Activated CD4-positive, alpha-beta T cell treated with anti-CD3 and anti-CD28 coated beads, Interleukin-2, amount 10 ng/mL, durations not matched to agents 7 days and 5 days (primary cell): ENCODE measurements around the gene TP53BP1. TPM values are rescaled to one million over a fixed set of nuclear protein-coding genes. Genes with fewer than 3 reads are reported as not detected.
A peak's percentile ranks its signal among the peaks of the same experiment; 100 is the strongest.
"Not testable (repeated sequence)": the region's sequence is repeated elsewhere in the genome, so short reads cannot be mapped to it uniquely, and the experiment has no call there.

Source experiments
- CTCF ChIA-PET: fragments of 350-600 bp; sonication (Branson Sonifier 250); formaldehyde crosslinking; loops from one replicate; lab custom pipeline; 2021; ENCODE audit warnings: antibody characterized with exemption; lab: Charles Lee
- POLR2A ChIA-PET: fragments of 350-600 bp; sonication (Branson Sonifier 250); formaldehyde crosslinking; loops from one replicate; lab custom pipeline; 2021; ENCODE audit warnings: antibody characterized with exemption; lab: Charles Lee
- DNase-seq: peaks from one replicate; pipeline ENCODE4 v3.0.0-alpha.2; 2020
- H3K27ac Mint-ChIP-seq: one replicate; pipeline ENCODE4 v1.8.0; 2021; ENCODE audit warnings: mild to moderate bottlenecking, moderate library complexity, mixed read lengths
- H3K27me3 Mint-ChIP-seq: one replicate; pipeline ENCODE4 v1.8.0; 2021; ENCODE audit warnings: mixed read lengths
- H3K36me3 Mint-ChIP-seq: one replicate; pipeline ENCODE4 v1.8.0; 2021; ENCODE audit warnings: low read depth, mixed read lengths
- H3K4me1 Mint-ChIP-seq: one replicate; pipeline ENCODE4 v1.8.0; 2021; ENCODE audit warnings: mixed read lengths
- H3K4me3 Mint-ChIP-seq: one replicate; pipeline ENCODE4 v1.8.0; 2021; ENCODE audit warnings: mild to moderate bottlenecking, moderate library complexity, mixed read lengths
- H3K9me3 Mint-ChIP-seq: one replicate; pipeline ENCODE4 v1.8.0; 2021; ENCODE audit warnings: mixed read lengths
- total RNA-seq, 2 experiments: library from RNA; stranded (reverse); gene quantifications; one replicate each; pipeline ENCODE4 v1.2.3, GENCODE V29; 2021

TP53BP1 gene, protein sequence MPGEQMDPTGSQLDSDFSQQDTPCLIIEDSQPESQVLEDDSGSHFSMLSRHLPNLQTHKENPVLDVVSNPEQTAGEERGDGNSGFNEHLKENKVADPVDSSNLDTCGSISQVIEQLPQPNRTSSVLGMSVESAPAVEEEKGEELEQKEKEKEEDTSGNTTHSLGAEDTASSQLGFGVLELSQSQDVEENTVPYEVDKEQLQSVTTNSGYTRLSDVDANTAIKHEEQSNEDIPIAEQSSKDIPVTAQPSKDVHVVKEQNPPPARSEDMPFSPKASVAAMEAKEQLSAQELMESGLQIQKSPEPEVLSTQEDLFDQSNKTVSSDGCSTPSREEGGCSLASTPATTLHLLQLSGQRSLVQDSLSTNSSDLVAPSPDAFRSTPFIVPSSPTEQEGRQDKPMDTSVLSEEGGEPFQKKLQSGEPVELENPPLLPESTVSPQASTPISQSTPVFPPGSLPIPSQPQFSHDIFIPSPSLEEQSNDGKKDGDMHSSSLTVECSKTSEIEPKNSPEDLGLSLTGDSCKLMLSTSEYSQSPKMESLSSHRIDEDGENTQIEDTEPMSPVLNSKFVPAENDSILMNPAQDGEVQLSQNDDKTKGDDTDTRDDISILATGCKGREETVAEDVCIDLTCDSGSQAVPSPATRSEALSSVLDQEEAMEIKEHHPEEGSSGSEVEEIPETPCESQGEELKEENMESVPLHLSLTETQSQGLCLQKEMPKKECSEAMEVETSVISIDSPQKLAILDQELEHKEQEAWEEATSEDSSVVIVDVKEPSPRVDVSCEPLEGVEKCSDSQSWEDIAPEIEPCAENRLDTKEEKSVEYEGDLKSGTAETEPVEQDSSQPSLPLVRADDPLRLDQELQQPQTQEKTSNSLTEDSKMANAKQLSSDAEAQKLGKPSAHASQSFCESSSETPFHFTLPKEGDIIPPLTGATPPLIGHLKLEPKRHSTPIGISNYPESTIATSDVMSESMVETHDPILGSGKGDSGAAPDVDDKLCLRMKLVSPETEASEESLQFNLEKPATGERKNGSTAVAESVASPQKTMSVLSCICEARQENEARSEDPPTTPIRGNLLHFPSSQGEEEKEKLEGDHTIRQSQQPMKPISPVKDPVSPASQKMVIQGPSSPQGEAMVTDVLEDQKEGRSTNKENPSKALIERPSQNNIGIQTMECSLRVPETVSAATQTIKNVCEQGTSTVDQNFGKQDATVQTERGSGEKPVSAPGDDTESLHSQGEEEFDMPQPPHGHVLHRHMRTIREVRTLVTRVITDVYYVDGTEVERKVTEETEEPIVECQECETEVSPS (N-terminal part only)
- 10 to 100 TPM; 22.9 to 27.9 TPM for total RNA-seq

- Mint-ChIP-seq H3K27me3 (no peaks in the 10 kb centered on the region), H3K4me1 (peaks cover 32% of the 10 kb centered on the region), H3K9me3 (no peaks in the 10 kb centered on the region), H3K36me3 (peaks cover 12% of the 10 kb centered on the region), H3K4me3 (peak within 1 kb of the TSS; percentile 89), H3K27ac (peak within 1 kb of the TSS; percentile 89)
- ChIA-PET POLR2A (interaction anchor here (0.7 kb wide), 1 partner anchor 1375 kb away, joined by 5 read pairs; no protein-coding TSS in a partner anchor), CTCF (interaction anchor here (0.6 to 1.5 kb wide), 10 partner anchors 9 to 74 kb away, joined by 3 to 11 read pairs (median 4); partner anchors contain the start of gene MAP1A)
- DNase-seq, result peak; percentile 97
These were observed at the start of gene TP53BP1 for GRCh38 chr15:43492673-43493601. TP53BP1 (minus strand) TSS chr15:43493156; CDS start chr15:43493043, 113 bp downstream.

- no peaks in the 10 kb centered on the region for H3K36me3 Mint-ChIP-seq
- no peak overlapping the region for H3K4me3 Mint-ChIP-seq
- no peaks in the 10 kb centered on the region for H3K9me3 Mint-ChIP-seq
- H3K27me3 Mint-ChIP-seq, result no peaks in the 10 kb centered on the region
- H3K4me1 Mint-ChIP-seq, result peaks cover 6% of the 10 kb centered on the region
- ChIA-PET POLR2A (interaction anchor here (0.6 kb wide), 1 partner anchor 89 kb away, joined by 3 read pairs; no protein-coding TSS in a partner anchor), CTCF (no interaction called here)
- DNase-seq, result no peak
- H3K27ac Mint-ChIP-seq, result no peak overlapping the region
These were observed 48.8 kb upstream of the TP53BP1 start for GRCh38 chr15:43541785-43542184.

DNA sequence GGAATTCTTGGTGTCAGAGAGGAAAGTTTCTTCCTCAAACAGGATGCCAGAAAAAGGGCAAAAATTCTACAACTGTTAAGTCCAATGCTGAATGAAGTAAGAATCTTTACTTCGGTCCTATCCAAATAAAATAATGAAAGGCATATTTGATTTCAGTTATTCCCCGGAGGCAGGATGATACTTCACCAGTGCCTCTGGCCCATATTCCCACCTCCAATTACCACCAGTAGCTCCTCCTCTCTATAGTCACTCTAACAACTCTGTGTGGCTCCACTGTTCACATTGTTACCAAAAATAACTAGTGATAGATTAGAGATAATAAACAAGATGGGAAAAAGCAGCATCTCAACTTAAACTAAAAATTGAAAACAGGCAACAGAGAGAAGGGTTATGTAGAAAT, 45.1 kb upstream of the TP53BP1 start:
- POLR2A ChIA-PET, result no interaction called here
- DNase-seq, result no peak
- CTCF ChIA-PET, result no interaction called here
- no peak overlapping the region for H3K27ac Mint-ChIP-seq
- peaks cover 6% of the 10 kb centered on the region for H3K4me1 Mint-ChIP-seq
- H3K9me3 Mint-ChIP-seq, result no peaks in the 10 kb centered on the region
- no peaks in the 10 kb centered on the region for H3K27me3 Mint-ChIP-seq
- no peak overlapping the region for H3K4me3 Mint-ChIP-seq
- H3K36me3 Mint-ChIP-seq, result no peaks in the 10 kb centered on the region

GRCh38 chr15:43534897-43535296, 41.9 kb upstream of the TP53BP1 start:
- Mint-ChIP-seq H3K4me1 (no peaks in the 10 kb centered on the region), H3K27me3 (no peaks in the 10 kb centered on the region), H3K9me3 (no peaks in the 10 kb centered on the region), H3K4me3 (no peak overlapping the region), H3K36me3 (no peaks in the 10 kb centered on the region), H3K27ac (no peak overlapping the region)
- CTCF ChIA-PET, result interaction anchor here (0.6 to 1.2 kb wide), 2 partner anchors 23 to 610 kb away, joined by 3 to 4 read pairs; no protein-coding TSS in a partner anchor
- no peak for DNase-seq
- POLR2A ChIA-PET, result no interaction called here

- DNase-seq, H3K27ac Mint-ChIP-seq, H3K27me3 Mint-ChIP-seq, H3K36me3 Mint-ChIP-seq, H3K4me3 Mint-ChIP-seq, H3K4me1 Mint-ChIP-seq, H3K9me3 Mint-ChIP-seq: not testable (repeated sequence)
- ChIA-PET POLR2A (interaction anchor here (0.6 kb wide), 1 partner anchor 14 kb away, joined by 3 read pairs; no protein-coding TSS in a partner anchor), CTCF (interaction anchor here (0.7 kb wide), 1 partner anchor 435 kb away, joined by 4 read pairs; no protein-coding TSS in a partner anchor)
These were observed 39.9 kb upstream of the TP53BP1 start for GRCh38 chr15:43532826-43533225.

GRCh38 chr15:43531018-43531670, 38.2 kb upstream of the TP53BP1 start:
- no peak overlapping the region for H3K27ac Mint-ChIP-seq
- ChIA-PET POLR2A (no interaction called here), CTCF (interaction anchor here (0.8 to 1.1 kb wide), 3 partner anchors 16 to 18 kb away, joined by 3 to 4 read pairs (median 3); no protein-coding TSS in a partner anchor)
- H3K4me3 Mint-ChIP-seq, result no peak overlapping the region
- peaks cover 3% of the 10 kb centered on the region for H3K4me1 Mint-ChIP-seq
- no peak for DNase-seq
- H3K9me3 Mint-ChIP-seq, result no peaks in the 10 kb centered on the region
- H3K36me3 Mint-ChIP-seq, result no peaks in the 10 kb centered on the region
- H3K27me3 Mint-ChIP-seq, result no peaks in the 10 kb centered on the region

DNA sequence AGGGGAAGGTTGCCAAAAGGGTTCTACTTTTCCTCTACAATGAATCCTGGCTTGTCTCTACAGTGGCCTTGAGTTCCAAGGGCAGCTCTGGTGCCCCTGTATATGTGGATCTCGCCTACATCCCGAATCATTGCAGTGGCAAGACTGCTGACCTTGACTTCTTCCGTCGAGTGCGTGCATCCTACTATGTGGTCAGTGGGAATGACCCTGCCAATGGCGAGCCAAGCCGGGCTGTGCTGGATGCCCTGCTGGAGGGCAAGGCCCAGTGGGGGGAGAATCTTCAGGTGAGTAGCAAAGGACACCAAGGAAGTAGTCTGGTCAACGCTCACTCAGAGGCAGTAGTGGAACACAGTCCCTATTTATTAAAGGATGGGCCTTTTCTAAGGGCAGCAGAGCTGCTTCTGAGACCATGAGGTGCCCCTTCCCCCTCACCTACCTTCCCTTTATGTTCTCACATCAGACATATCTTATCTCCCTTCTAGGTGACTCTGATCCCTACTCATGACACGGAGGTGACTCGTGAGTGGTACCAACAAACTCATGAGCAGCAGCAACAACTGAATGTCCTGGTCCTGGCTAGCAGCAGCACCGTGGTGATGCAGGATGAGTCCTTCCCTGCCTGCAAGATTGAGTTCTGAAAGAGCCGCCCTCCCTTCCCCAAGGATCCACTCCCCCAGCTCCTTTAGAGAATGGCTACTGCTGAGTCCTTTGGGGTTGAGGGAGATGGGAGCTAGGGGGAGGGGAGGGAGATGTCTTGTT, 36.8 kb upstream of the TP53BP1 start:
- ChIA-PET CTCF (interaction anchor here (1.1 to 8.1 kb wide), 2 partner anchors 14 to 16 kb away, joined by 4 to 59 read pairs; no protein-coding TSS in a partner anchor), POLR2A (interaction anchor here (0.8 kb wide), 1 partner anchor 19 kb away, joined by 3 read pairs; no protein-coding TSS in a partner anchor)
- H3K4me3 Mint-ChIP-seq, result no peak overlapping the region
- H3K9me3 Mint-ChIP-seq, result no peaks in the 10 kb centered on the region
- peaks cover 17% of the 10 kb centered on the region for H3K4me1 Mint-ChIP-seq
- no peak for DNase-seq
- no peaks in the 10 kb centered on the region for H3K27me3 Mint-ChIP-seq
- no peaks in the 10 kb centered on the region for H3K36me3 Mint-ChIP-seq
- no peak overlapping the region for H3K27ac Mint-ChIP-seq

- H3K36me3 Mint-ChIP-seq, result no peaks in the 10 kb centered on the region
- H3K4me1 Mint-ChIP-seq, result peaks cover 22% of the 10 kb centered on the region
- H3K9me3 Mint-ChIP-seq, result no peaks in the 10 kb centered on the region
- no peak overlapping the region for H3K4me3 Mint-ChIP-seq
- no peak overlapping the region for H3K27ac Mint-ChIP-seq
- no peak for DNase-seq
- CTCF ChIA-PET, result interaction anchor here (0.5 to 8.1 kb wide), 2 partner anchors 12 to 16 kb away, joined by 3 to 59 read pairs; no protein-coding TSS in a partner anchor
- POLR2A ChIA-PET, result no interaction called here
- no peaks in the 10 kb centered on the region for H3K27me3 Mint-ChIP-seq
These were observed 36.2 kb upstream of the TP53BP1 start for GRCh38 chr15:43529141-43529540.

DNA sequence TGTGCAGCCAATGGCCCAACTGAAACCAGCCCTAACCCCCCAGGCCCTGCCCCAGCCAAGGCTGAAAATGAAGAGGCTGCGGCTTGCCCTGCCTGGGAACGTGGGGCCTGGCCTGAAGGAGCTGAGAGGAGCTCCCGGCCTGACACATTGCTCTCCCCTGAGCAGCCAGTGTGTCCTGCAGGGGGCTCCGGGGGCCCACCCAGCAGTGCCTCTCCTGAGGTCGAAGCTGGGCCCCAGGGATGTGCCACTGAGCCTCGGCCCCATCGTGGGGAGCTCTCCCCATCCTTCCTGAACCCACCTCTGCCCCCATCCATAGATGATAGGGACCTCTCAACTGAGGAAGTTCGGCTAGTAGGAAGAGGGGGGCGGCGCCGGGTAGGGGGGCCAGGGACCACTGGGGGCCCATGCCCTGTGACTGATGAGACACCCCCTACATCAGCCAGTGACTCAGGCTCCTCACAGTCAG, 35.6 kb upstream of the TP53BP1 start:
- DNase-seq, result no peak

More for the DNA sequence above, 35.6 kb upstream of the TP53BP1 start:
- no peak overlapping the region for H3K27ac Mint-ChIP-seq
- H3K27me3 Mint-ChIP-seq, result no peaks in the 10 kb centered on the region
- no peaks in the 10 kb centered on the region for H3K36me3 Mint-ChIP-seq
- no peaks in the 10 kb centered on the region for H3K9me3 Mint-ChIP-seq
- H3K4me1 Mint-ChIP-seq, result peaks cover 23% of the 10 kb centered on the region
- ChIA-PET POLR2A (no interaction called here), CTCF (interaction anchor here (0.5 to 8.1 kb wide), 2 partner anchors 12 to 15 kb away, joined by 3 to 59 read pairs; no protein-coding TSS in a partner anchor)
- no peak overlapping the region for H3K4me3 Mint-ChIP-seq
